ENCODE data around the gene NUP205.

- TF ChIP-seq GATA2 (IDR thresholded peaks at IDR 0.05; ENCODE audit: low read depth, low read length) (no peak), GATA3 (IDR thresholded peaks at IDR 0.05; ENCODE audit: low read depth, low read length) (no peak)
Measured at GRCh38 chr7:135597926-135598305, 40.2 kb downstream of the NUP205 start.
